MV-4-11 (cell line): Measurements from ENCODE around the gene RNF34.

Source experiments
- DNase-seq: peaks from one replicate; lab custom pipeline; 2025; lab: John Stamatoyannopoulos, UW

The RNF34 gene

DNA sequence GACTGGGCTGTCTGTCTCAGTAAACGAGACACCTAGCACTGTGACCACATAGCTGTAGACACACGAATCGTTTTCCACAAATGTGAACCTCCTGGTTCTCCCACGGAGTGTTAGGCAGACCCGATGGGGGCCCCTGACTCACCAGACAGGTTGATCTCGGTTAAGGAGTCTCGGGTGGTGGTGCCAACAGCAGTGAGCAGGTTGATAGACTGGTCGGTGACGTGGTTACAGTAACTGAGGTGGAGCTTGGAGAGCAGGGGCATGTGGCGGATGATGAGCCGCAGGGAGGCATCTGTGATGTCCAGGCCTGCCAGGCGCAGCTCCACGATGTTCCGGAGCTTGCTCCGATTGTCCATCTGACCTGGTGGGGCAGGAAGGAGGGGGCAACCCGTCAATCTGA, 39.8 kb downstream of the RNF34 start:
- DNase-seq: no peak

- no peak for DNase-seq
Observed at GRCh38 chr12:121440768-121441167, 40.9 kb downstream of the RNF34 start.

GRCh38 chr12:121441555-121441954, 41.6 kb downstream of the RNF34 start:
- DNase-seq: no peak

DNA sequence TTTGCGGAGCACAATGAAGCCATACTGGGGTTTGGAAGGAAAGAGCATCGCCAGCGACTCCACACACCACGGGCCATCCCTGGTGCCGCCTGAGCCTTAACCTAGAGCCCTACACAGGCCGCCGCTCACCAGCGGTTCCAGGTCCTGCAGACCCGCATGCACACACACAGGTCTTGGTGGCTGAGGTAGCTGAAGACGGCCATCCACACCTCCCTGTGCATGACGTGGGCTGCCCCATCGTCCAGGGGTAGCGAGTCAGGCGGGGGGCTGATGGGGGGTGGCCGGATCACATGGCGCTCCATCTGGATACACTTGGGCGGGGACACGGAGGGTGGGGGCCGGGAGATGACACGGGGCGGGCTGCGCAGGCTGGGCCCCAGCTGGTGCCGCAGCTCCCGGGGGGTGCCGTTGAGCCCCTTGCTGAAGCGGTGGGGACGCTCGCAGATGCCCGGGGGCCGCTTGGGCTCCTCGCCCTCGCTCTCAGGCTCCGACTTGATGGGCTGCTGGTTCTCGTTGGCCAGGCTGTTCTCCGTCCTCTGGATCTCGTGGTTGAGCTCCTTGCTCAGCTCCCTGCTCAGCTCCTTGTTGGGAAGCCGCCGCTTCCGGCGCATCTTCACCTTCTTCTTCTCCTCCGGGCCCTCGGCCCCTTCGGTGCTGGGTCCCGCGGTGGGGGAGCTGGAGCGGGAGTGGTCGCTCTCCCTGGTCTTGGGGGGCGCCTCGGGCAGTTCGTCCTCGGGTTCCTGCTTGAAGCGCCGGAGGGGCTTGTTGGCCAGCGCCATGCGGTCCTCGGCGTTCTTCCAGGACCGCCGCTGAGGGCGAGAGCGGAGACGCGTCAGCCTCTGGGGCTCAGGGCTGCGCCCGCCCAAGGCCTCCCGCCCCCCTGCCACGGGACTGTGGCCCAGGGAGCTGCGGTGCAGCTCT, 42.4 kb downstream of the RNF34 start:
- DNase-seq: no peak

DNA sequence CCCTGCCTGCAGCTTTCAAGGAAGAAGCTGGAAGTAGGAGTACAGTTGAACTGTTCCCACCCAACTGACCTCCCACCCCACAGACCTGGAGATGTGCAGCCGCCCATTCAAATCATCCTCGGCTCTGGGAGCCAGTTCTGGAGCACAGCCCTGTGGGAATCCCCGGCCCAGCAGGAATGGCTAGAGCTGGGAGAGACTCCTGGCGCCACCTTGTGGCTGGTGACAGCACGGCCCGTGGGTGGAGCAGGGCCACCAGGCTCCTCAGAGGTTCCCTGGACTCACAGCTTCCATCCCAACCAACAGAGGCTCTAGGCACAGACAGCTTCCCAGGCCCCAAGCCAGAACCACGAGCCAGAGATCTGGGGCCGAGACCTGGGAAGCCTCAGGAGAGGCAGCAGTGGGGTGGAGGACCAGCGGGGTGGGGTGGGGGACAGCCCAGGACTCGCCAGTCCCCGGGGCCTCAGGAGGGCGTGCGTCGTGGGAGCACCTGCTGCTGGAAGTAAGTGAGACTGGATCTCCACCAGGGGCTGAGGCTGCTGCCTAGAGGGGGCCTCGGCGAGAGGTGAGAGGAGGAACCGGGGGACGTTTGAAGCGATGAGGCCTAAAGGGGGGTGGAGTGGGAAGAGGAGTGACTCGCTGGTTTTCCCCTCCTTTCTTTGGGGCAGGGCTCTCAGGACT, 43.4 kb downstream of the RNF34 start:
- peak; percentile 42 for DNase-seq

GRCh38 chr12:121443911-121444841, 44.3 kb downstream of the RNF34 start:
- no peak for DNase-seq

DNA sequence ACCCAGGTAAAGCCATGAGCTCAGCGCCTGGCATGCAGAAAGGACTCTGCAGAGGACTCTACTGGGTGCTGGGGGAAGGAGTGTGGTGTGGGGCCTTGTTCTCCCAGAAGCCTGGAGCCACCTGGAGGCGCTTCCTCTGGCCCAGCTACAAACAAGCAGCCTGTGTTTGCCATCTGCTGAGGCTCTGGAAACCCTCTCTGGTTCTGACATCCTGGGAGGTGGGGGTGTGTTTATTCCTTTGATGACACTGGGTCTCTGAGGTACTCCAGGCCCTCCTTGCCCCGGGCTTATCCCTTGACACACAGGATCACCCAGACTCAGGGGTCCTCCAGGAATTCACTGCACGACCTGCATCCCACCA, 44.9 kb downstream of the RNF34 start:
- DNase-seq: no peak

DNA sequence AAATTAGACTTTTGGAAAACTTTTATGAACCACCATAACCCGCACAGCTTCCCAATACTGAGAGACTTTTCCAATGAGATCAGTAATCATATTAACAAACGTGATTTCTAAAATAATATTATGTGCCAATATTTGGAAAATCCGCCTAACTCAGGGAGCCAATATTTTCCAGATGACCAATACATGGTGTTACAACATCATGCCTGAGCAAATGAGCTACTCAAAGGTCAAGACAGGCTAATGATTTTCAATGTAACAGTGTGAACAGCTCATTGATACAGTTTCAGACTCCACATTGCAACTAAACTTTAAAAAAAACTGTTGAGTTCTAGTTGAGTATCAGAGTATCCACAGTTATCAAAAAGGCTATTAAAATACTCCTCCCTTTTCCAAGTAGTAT, 46.8 kb downstream of the RNF34 start:
- no peak for DNase-seq

- DNase-seq: no peak
Observed at GRCh38 chr12:121448771-121449315, 48.9 kb downstream of the RNF34 start.

DNA sequence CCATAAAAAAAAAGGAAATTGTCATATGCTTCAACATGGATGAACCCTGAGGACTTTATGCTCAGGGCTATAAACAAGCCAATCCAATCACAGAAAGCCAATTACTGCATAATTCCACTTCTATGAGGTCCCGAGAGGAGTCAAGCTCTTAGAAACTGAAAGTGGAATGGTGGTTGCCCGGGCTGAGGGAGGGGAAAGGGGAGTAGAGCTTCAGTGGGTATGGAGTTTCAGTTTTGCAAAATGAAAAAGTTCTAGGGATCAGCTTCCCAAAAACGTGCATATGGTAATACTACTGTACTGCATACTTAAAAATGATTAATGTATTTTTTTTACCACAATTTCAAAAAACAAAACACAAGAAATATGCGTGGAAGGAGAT, 52.0 kb downstream of the RNF34 start:
- peak; percentile 84 for DNase-seq

- DNase-seq: peak; percentile 33
Observed at GRCh38 chr12:121452340-121452984, 52.5 kb downstream of the RNF34 start.

DNA sequence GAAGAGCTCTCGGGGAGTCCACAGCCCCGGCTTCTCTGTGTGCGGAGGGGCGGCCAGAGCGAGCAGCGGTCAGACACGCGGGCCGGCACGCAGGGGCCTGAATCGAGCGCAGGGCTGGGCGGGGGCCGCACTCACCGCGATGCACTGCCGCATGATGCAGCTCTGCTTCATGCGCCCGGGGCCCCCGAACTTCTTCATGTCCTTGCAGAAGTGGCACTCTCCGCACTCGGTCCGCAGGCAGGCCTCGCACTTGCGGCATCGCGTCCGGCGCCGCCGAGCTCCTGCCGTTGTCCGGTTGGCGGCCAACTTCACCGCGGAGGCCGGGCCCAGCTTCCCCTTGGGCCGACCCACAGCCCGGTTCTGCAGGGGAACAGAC, 53.1 kb downstream of the RNF34 start:
- DNase-seq: no peak

- DNase-seq: no peak
Observed at GRCh38 chr12:121453629-121454028, 53.7 kb downstream of the RNF34 start.

- no peak for DNase-seq
Observed at GRCh38 chr12:121454921-121455320, 55.0 kb downstream of the RNF34 start.

- DNase-seq: no peak
Observed at GRCh38 chr12:121455766-121456420, 56.0 kb downstream of the RNF34 start.

- no peak for DNase-seq
Observed at GRCh38 chr12:121456551-121456950, 56.6 kb downstream of the RNF34 start.

DNA sequence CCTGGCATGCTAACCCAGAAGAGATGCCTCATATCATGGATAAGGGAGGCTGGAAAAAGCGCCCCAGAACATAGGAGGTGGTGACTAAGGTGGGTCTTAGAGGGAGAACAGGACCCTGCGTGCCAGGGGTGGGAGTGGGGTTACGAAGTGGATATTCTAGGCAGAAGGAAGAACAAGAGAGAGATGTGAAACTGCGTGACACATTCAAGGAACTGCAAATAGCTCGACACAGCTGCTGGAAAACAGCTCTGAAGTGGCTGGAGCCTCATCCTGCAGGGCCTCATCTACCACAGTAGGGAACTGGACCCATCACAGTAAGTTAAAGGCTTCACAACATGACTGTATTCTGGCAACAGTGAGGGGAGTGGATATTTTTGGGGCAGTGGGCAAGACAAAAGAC, 61.1 kb downstream of the RNF34 start:
- peak; percentile 95 for DNase-seq

GRCh38 chr12:121464331-121464730, 64.4 kb downstream of the RNF34 start:
- DNase-seq: no peak

- peak; percentile 61 for DNase-seq
Observed at GRCh38 chr12:121465921-121466793, 66.2 kb downstream of the RNF34 start.
